Transverse colon (tissue), 4 donors: ENCODE results near the gene ATP2B3. TPM values are rescaled to one million over a fixed set of nuclear protein-coding genes. Genes with fewer than 3 reads are reported as not detected.
A peak's percentile ranks its signal among the peaks of the same experiment; 100 is the strongest.

ENCODE experiments used
- DNase-seq: peaks from one replicate; pipeline ENCODE4 v3.0.0-alpha.2; 2019
- H3K27ac ChIP-seq, 4 donors: fragments of 200-600 bp; sonication (generic); 2 replicates each; pipeline ENCODE4 v1.5.1; 2016 to 2018; ENCODE audit warnings: inconsistent platforms in 4 of 4
- H3K27me3 ChIP-seq: fragments of 200-600 bp; sonication (generic); 2 replicates; pipeline ENCODE4 v1.5.1; 2017; ENCODE audit warnings: inconsistent platforms
- H3K36me3 ChIP-seq, 4 donors: fragments of 200-600 bp; sonication (generic); 2 replicates each; pipeline ENCODE4 v1.5.1; 2017 to 2019; ENCODE audit warnings: inconsistent platforms in 4 of 4
- H3K4me1 ChIP-seq, 4 donors: fragments of 200-600 bp; sonication (generic); 2 replicates each; pipeline ENCODE4 v1.5.1; 2017 to 2020; ENCODE audit warnings: inconsistent platforms in 4 of 4
- H3K4me3 ChIP-seq, 4 donors: fragments of 200-600 bp; sonication (generic); 1 replicate in 1 of 4; 2 replicates in 3 of 4; pipeline versions ENCODE4 v1.5.1 to v1.6.1; 2017 to 2019; ENCODE audit warnings: inconsistent platforms in 4 of 4
- H3K9me3 ChIP-seq, 2 donors: fragments of 200-600 bp; sonication (generic); 2 replicates each; pipeline ENCODE4 v1.5.1; 2017 to 2019; ENCODE audit warnings: inconsistent platforms in 2 of 2
- CTCF ChIP-seq, 5 experiments: fragments of 200-600 bp in 3 of 5; fragments of 450-650 bp in 2 of 5; sonication (generic) in 3 of 5; IDR thresholded peaks; 1 replicate in 2 of 5; 2 replicates in 3 of 5; pipeline ENCODE4 v1.5.1; 2016 to 2017; ENCODE audit warnings: antibody characterized with exemption in 5 of 5, inconsistent platforms in 3 of 5, mild to moderate bottlenecking in 2 of 5, moderate library complexity in 1 of 5
- EP300 ChIP-seq: sonication (generic); formaldehyde crosslinking; IDR thresholded peaks from one replicate; pipeline ENCODE4 v1.6.1; 2017; ENCODE audit warnings: antibody characterized with exemption, low read depth
- POLR2A ChIP-seq: fragments of 450-650 bp; IDR thresholded peaks from one replicate; pipeline ENCODE4 v1.6.1; 2016; ENCODE audit warnings: antibody characterized with exemption, mild to moderate bottlenecking, moderate library complexity
- POLR2AphosphoS5 ChIP-seq, 3 donors: sonication (generic); formaldehyde crosslinking; IDR thresholded peaks; one replicate each; pipeline ENCODE4 v1.6.1; 2016; ENCODE audit warnings: antibody characterized with exemption in 3 of 3
- WGBS, 2 donors: methylation state at CpG; one replicate each; pipeline ENCODE4 v1.1.5; 2018; ENCODE audit warnings: low coverage in 1 of 2; 5-methylcytosine and 5-hydroxymethylcytosine counted together
- in situ Hi-C, 4 donors: fragments of 200-750 bp; cut with MboI; loops; one replicate each; pipeline versions ENCODE4 v1.15.0 to v1.15.1; 2017; ENCODE audit warnings: low sequenced_read_pairs in 3 of 4, low pct_ligation_motif_present in 1 of 4, low pct_unique_long_range_greater_than_20kb in 1 of 4
- intact Hi-C: fragments of 100-400 bp; cut with DNase I; formaldehyde crosslinking; loops from one replicate; pipeline ENCODE4 v1.15.1; 2023; ENCODE audit warnings: low total_unique reads
- total RNA-seq, 4 donors: library from RNA; depleted of rRNA; stranded (reverse); fragments of >200 nt; gene quantifications; one replicate each; pipeline ENCODE4 v1.1.0, GENCODE V29; 2016

ATP2B3 gene
- total RNA-seq, 4 donors from 2014 or later: not detected

- no peak overlapping the region for H3K4me3 ChIP-seq
- DNase-seq: no peak
- no peak for TF ChIP-seq POLR2AphosphoS5 (IDR thresholded peaks at IDR 0.05)
- TF ChIP-seq EP300: no peak
- TF ChIP-seq POLR2A: no peak
- no peak for TF ChIP-seq CTCF (IDR thresholded peaks at IDR 0.05)
- in situ Hi-C loops: loop anchor here in 1 of 4 donors (25.0 kb wide), 1 partner anchor 542 kb away; no protein-coding TSS in a partner anchor
- no peaks in the 10 kb centered on the region for H3K9me3 ChIP-seq
- intact Hi-C loops: loop anchor here (10.0 kb wide), 1 partner anchor 470 kb away; no protein-coding TSS in a partner anchor
- 80% methylated on average over 21 of the region's 26 CpGs; no CpG with 5 or more reads in 1 of the 2 donors for WGBS, 2 donors
- H3K27ac ChIP-seq: no peak overlapping the region
- H3K36me3 ChIP-seq: no peaks in the 10 kb centered on the region
- H3K27me3 ChIP-seq: no peaks in the 10 kb centered on the region
- H3K4me1 ChIP-seq: no peaks in the 10 kb centered on the region
These were observed 12.9 kb upstream of the ATP2B3 start for GRCh38 chrX:153504445-153505016.

- no peaks in the 10 kb centered on the region for H3K27me3 ChIP-seq
- 89% methylated on average over 18 of the region's 18 CpGs; no CpG with 5 or more reads in 1 of the 2 donors for WGBS, 2 donors
These were observed 12.1 kb upstream of the ATP2B3 start for GRCh38 chrX:153505361-153505760.

GRCh38 chrX:153507484-153508178, 9.8 kb upstream of the ATP2B3 start:
- WGBS, 2 donors: 27% methylated on average over 15 of the region's 19 CpGs; no CpG with 5 or more reads in 1 of the 2 donors
- no peak overlapping the region for H3K27ac ChIP-seq
- intact Hi-C loops: loop anchor here (10.0 kb wide), 1 partner anchor 473 kb away; no protein-coding TSS in a partner anchor

More at GRCh38 chrX:153505361-153505760, 12.1 kb upstream of the ATP2B3 start:
- in situ Hi-C loops: loop anchor here in 1 of 4 donors (25.0 kb wide), 1 partner anchor 543 kb away; no protein-coding TSS in a partner anchor
- no peaks in the 10 kb centered on the region for H3K9me3 ChIP-seq
- TF ChIP-seq POLR2AphosphoS5 (IDR thresholded peaks at IDR 0.05): no peak
- no peak for TF ChIP-seq CTCF (IDR thresholded peaks at IDR 0.05)
- no peak for TF ChIP-seq POLR2A
- TF ChIP-seq EP300: no peak
- DNase-seq: no peak
- no peak overlapping the region for H3K4me3 ChIP-seq
- no peaks in the 10 kb centered on the region for H3K36me3 ChIP-seq
- intact Hi-C loops: loop anchor here (10.0 kb wide), 1 partner anchor 471 kb away; no protein-coding TSS in a partner anchor
- H3K4me1 ChIP-seq: no peaks in the 10 kb centered on the region
- H3K27ac ChIP-seq: no peak overlapping the region

More at GRCh38 chrX:153507484-153508178, 9.8 kb upstream of the ATP2B3 start:
- no peak overlapping the region for H3K4me3 ChIP-seq
- no peaks in the 10 kb centered on the region for H3K27me3 ChIP-seq
- no peaks in the 10 kb centered on the region for H3K9me3 ChIP-seq
- no peaks in the 10 kb centered on the region for H3K36me3 ChIP-seq
- no peaks in the 10 kb centered on the region for H3K4me1 ChIP-seq
- in situ Hi-C loops: loop anchor here in 1 of 4 donors (25.0 kb wide), 1 partner anchor 545 kb away; no protein-coding TSS in a partner anchor
- DNase-seq: peak; percentile 83
- TF ChIP-seq POLR2AphosphoS5 (IDR thresholded peaks at IDR 0.05) (no peak), EP300 (no peak), CTCF (IDR thresholded peaks at IDR 0.05) (peak; percentile 75 to 86 (median 76))
